ENCODE results near the gene PPP1R27. TPM values are rescaled to one million over a fixed set of nuclear protein-coding genes. Genes with fewer than 3 reads are reported as not detected.

The PPP1R27 gene
- total RNA-seq, 1 experiment from 2014 or later = not detected

- intact Hi-C loops (cut with micrococcal nuclease; ENCODE audit: unreplicated experiment) = no loop called here
- TF ChIP-seq CTCF (conservative IDR thresholded peaks at IDR 0.05; ENCODE audit: low read depth, low read length) (no peak), EZH2 (IDR thresholded peaks at IDR 0.05; ENCODE audit: borderline replicate concordance, low read depth, low read length, poor library complexity, severe bottlenecking) (no peak)
- H3K4me1 ChIP-seq (ENCODE audit: insufficient read depth, low read length, poor library complexity, severe bottlenecking) = peaks cover 26% of the 10 kb centered on the region
Measured at GRCh38 chr17:81866440-81867169, 31.8 kb upstream of the PPP1R27 start.

GRCh38 chr17:81865733-81866439, 31.0 kb upstream of the PPP1R27 start:
- H3K4me1 ChIP-seq (ENCODE audit: insufficient read depth, low read length, poor library complexity, severe bottlenecking) = peaks cover 26% of the 10 kb centered on the region
- CTCF ChIA-PET = no interaction called here

More at GRCh38 chr17:81866440-81867169, 31.8 kb upstream of the PPP1R27 start:
- no peak for DNase-seq (ENCODE audit: low spot score)
- POLR2A ChIA-PET (ENCODE audit: low non-redundant PET) = no interaction called here
- no TSS peak for BruUV-seq (replicated peaks)
- Histone ChIP-seq H3K27me3 (replicated peaks; ENCODE audit: insufficient read depth, low read depth, low read length, poor library complexity) (no peaks in the 10 kb centered on the region), H3K36me3 (ENCODE audit: insufficient read depth, low read length, poor library complexity, severe bottlenecking) (peaks cover 47% of the 10 kb centered on the region), H3K4me3 (ENCODE audit: low read depth, low read length, poor library complexity, severe bottlenecking) (no peak overlapping the region), H3K9me3 (ENCODE audit: low read depth, low read length, poor library complexity, severe bottlenecking) (no peaks in the 10 kb centered on the region), H3K27ac (ENCODE audit: low read depth, low read length, poor library complexity, severe bottlenecking) (peak overlapping the region; percentile 81)
- CTCF ChIA-PET = no interaction called here

GRCh38 chr17:81865358-81865732, 30.5 kb upstream of the PPP1R27 start:
- intact Hi-C loops (cut with micrococcal nuclease; ENCODE audit: unreplicated experiment) = no loop called here
- H3K9me3 ChIP-seq (ENCODE audit: low read depth, low read length, poor library complexity, severe bottlenecking) = no peaks in the 10 kb centered on the region
- TF ChIP-seq CTCF (conservative IDR thresholded peaks at IDR 0.05; ENCODE audit: low read depth, low read length) = no peak
- TF ChIP-seq EZH2 (IDR thresholded peaks at IDR 0.05; ENCODE audit: borderline replicate concordance, low read depth, low read length, poor library complexity, severe bottlenecking) = no peak
- H3K27me3 ChIP-seq (replicated peaks; ENCODE audit: insufficient read depth, low read depth, low read length, poor library complexity) = no peaks in the 10 kb centered on the region
- ChIA-PET POLR2A (ENCODE audit: low non-redundant PET) (interaction anchor here (0.5 to 0.6 kb wide), 2 partner anchors 186 to 464 kb away, joined by 3 to 4 read pairs; no protein-coding TSS in a partner anchor), CTCF (no interaction called here)
- no peak for DNase-seq (ENCODE audit: low spot score)
- peak overlapping the region; percentile 42 for H3K27ac ChIP-seq (ENCODE audit: low read depth, low read length, poor library complexity, severe bottlenecking)
- no peak overlapping the region for H3K4me3 ChIP-seq (ENCODE audit: low read depth, low read length, poor library complexity, severe bottlenecking)
- peaks cover 47% of the 10 kb centered on the region for H3K36me3 ChIP-seq (ENCODE audit: insufficient read depth, low read length, poor library complexity, severe bottlenecking)
- no TSS peak for BruUV-seq (replicated peaks)
- H3K4me1 ChIP-seq (ENCODE audit: insufficient read depth, low read length, poor library complexity, severe bottlenecking) = peaks cover 26% of the 10 kb centered on the region

More at GRCh38 chr17:81865733-81866439, 31.0 kb upstream of the PPP1R27 start:
- no peaks in the 10 kb centered on the region for H3K27me3 ChIP-seq (replicated peaks; ENCODE audit: insufficient read depth, low read depth, low read length, poor library complexity)
- DNase-seq (ENCODE audit: low spot score) = no peak
- H3K36me3 ChIP-seq (ENCODE audit: insufficient read depth, low read length, poor library complexity, severe bottlenecking) = peaks cover 47% of the 10 kb centered on the region
- POLR2A ChIA-PET (ENCODE audit: low non-redundant PET) = interaction anchor here (0.5 to 0.6 kb wide), 2 partner anchors 185 to 464 kb away, joined by 3 to 4 read pairs; no protein-coding TSS in a partner anchor
- no TSS peak for BruUV-seq (replicated peaks)
- intact Hi-C loops (cut with micrococcal nuclease; ENCODE audit: unreplicated experiment) = no loop called here
- TF ChIP-seq CTCF (conservative IDR thresholded peaks at IDR 0.05; ENCODE audit: low read depth, low read length) (no peak), EZH2 (IDR thresholded peaks at IDR 0.05; ENCODE audit: borderline replicate concordance, low read depth, low read length, poor library complexity, severe bottlenecking) (no peak)
- no peak overlapping the region for H3K4me3 ChIP-seq (ENCODE audit: low read depth, low read length, poor library complexity, severe bottlenecking)
- H3K9me3 ChIP-seq (ENCODE audit: low read depth, low read length, poor library complexity, severe bottlenecking) = no peaks in the 10 kb centered on the region
- peak overlapping the region; percentile 42 for H3K27ac ChIP-seq (ENCODE audit: low read depth, low read length, poor library complexity, severe bottlenecking)
